ENCODE results near the gene INSYN1.
"Not testable (repeated sequence)": the region's sequence is repeated elsewhere in the genome, so short reads cannot be mapped to it uniquely, and the experiment has no call there.

Gene INSYN1, protein sequence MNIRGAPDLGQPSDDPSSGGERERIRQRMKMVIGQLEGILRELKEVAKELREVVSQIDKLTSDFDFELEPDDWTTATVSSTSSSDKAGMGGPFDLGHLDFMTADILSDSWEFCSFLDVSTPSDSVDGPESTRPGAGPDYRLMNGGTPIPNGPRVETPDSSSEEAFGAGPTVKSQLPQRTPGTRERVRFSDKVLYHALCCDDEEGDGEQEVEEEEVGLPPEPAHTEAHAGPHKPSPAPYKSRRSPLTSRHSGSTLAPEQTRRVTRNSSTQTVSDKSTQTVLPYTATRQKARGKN

DNA sequence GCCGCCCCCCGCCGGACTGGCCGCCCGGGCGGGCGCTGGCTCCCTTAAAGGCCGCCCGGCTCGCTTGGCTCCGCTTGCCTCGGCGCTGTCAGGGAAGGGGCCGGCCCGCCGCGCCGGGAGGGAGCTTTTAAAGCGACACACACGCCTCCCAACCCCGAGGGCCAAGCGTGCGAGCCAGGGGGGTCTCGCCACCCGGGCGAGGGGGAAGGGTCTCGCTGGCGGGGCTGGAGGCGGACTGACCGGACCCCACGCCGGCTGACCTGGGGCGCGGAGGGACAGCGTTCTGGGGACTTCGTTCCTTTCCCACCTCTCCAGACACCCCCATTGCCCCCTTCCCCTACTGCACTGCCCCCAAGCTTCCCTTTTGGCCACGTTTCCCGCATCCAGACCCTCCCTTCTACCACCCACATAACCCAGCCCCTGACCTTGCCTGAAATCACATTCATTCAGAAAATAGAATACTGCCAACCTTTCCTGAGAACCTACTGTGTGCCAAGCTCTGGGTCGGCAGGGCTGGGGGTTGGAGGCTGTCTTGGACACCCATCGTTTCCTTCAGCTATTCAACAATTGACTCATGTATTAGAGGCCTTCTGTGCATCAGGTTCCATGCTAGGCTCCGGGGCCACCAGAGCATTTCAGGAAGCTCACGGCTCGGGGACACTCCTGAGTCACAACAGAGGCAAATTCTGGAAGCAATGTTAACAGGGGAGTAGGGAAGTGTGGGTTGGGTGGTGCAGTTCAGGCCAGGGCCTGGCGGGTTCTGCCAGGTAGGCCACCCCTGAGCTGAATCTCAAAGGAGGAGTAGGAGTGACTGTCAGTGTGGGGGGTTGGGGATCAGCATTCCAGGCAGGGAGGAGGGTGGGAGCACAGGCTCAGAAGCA, at the start of gene INSYN1:
Gene INSYN1 (minus strand): TSS at position 102 of the 881 bp plus-strand sequence. CDS start 2,221 bp downstream, outside the sequence.
- no peak for DNase-seq (ENCODE audit: low read depth)

DNA sequence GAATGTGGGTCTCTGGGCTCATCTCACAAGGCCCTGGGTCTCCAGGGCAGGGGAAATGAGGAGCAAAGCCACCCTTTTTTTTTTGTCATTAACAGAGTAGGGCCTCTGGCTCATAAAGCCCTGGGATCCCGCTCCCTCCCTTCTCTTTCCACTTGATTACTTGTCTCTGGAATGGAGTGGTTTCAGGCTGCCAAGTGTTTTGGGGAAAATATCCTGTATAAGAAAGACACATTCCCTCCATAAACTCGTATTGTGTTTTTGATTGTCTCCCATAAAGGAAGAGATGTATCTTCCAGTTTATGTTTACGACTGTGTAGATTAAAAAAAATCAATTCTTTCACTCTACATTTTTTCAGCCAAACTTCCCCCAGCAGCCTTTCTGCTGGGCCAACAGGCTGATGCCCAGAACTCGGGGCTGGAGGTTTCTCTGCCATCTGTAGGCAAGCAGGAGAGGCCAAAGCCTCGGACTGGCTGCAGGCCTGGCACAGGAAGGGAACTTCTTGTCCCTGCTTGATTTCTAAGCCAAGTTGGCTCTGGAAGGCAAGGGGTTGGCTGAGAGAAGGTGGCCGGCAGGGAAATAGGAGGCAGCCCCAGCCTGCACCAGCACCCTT, 49.4 kb upstream of the INSYN1 start:
- DNase-seq (ENCODE audit: low read depth) = no peak

DNA sequence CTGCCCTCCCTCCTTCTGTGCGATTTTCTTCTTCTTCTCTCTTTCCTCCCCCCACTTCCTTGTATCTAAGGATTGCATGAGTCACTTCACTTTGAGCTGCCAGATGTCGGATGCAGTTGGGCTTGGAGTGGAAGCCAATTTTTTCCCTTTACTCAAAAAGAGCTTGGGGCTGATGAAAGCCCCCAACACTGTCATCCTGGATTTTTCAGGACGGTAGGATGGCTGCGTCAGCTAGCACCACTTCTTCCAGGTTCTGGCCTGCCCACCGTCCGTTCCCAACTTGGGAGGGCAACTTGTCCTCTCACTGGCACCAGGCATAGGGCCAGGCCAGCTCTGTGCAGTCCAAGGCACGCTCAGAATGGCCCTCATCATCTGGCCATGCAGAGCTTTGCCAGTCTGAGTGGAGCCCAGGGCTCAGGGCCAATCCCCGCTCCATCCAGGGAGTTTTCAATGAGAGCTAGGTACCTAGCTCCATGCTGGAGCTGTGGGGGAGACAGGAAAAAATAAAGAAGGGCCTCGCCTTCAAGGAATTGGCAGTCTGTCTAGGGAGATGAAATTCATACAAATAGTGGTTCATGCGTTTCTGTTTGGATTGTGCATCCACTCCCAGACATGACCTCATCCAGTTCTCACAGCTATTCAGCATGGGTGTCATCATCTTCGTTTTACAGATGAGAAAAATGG, 47.7 kb upstream of the INSYN1 start:
- DNase-seq (ENCODE audit: low read depth) = peak; percentile 52

GRCh38 chr15:73799466-73799865, 46.3 kb upstream of the INSYN1 start:
- DNase-seq (ENCODE audit: low read depth) = no peak

GRCh38 chr15:73797366-73798158, 44.4 kb upstream of the INSYN1 start:
- DNase-seq (ENCODE audit: low read depth) = no peak

- no peak for DNase-seq (ENCODE audit: low read depth)
Measured at GRCh38 chr15:73796331-73796831, 43.2 kb upstream of the INSYN1 start.

- DNase-seq (ENCODE audit: low read depth) = no peak
Measured at GRCh38 chr15:73794443-73795133, 41.4 kb upstream of the INSYN1 start.

- DNase-seq (ENCODE audit: low read depth) = not testable (repeated sequence)
Measured at GRCh38 chr15:73792899-73793541, 39.9 kb upstream of the INSYN1 start.

GRCh38 chr15:73792415-73792814, 39.3 kb upstream of the INSYN1 start:
- no peak for DNase-seq (ENCODE audit: low read depth)

GRCh38 chr15:73789521-73790240, 36.5 kb upstream of the INSYN1 start:
- no peak for DNase-seq (ENCODE audit: low read depth)

DNA sequence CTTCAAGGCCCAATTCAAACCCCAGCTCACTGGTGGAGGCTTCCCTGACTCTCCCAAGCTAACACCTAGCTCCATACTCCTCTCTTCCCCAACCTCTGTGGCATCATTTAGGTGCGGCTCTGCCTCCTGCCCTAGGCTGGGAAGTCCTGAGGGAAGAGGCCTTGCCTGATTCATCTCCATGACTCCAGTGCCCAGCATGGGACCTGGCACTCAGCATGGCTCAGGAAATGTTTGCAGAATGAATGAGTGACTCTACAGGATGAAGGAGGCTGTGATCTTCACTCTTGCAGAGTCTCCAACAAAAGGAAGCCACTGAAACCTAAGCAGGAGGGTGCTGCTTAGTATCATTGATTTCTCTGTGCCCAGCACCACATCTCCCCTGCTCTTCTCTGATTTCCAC, 34.5 kb upstream of the INSYN1 start:
- DNase-seq (ENCODE audit: low read depth) = no peak

- no peak for DNase-seq (ENCODE audit: low read depth)
Measured at GRCh38 chr15:73786538-73786937, 33.4 kb upstream of the INSYN1 start.

- DNase-seq (ENCODE audit: low read depth) = not testable (repeated sequence)
Measured at GRCh38 chr15:73785256-73786014, 32.3 kb upstream of the INSYN1 start.

GRCh38 chr15:73784291-73784690, 31.1 kb upstream of the INSYN1 start:
- DNase-seq (ENCODE audit: low read depth) = no peak

DNA sequence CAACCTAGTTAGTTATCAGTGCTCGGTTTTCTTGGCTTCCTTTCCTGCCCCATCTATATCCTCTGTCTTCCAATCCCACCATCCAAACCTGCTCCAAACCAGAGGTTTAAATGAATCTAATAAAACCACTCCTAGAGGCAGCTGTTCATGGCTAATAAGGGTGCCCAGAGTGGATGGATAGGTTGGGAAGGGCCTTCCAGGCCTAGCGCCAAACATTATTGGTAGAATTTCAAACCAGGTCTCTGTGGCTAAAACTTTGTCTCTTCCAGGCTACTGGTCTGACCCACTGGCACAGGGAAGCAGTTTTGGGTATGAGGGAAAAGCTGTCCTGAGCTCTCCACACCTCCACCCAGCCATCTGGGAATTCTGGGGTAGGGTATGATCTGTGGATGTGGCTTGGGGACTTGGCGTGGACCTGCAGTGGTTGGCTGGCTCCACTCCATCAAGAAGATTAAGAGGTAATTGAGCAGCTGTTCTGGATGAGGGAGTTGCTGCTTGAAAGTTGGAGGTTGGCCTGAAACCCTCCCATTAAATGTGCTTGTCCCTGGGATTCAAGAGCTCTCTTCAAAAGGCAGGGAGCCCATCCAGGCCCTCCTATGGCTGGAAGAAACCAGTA, 29.3 kb upstream of the INSYN1 start:
- no peak for DNase-seq (ENCODE audit: low read depth)

DNA sequence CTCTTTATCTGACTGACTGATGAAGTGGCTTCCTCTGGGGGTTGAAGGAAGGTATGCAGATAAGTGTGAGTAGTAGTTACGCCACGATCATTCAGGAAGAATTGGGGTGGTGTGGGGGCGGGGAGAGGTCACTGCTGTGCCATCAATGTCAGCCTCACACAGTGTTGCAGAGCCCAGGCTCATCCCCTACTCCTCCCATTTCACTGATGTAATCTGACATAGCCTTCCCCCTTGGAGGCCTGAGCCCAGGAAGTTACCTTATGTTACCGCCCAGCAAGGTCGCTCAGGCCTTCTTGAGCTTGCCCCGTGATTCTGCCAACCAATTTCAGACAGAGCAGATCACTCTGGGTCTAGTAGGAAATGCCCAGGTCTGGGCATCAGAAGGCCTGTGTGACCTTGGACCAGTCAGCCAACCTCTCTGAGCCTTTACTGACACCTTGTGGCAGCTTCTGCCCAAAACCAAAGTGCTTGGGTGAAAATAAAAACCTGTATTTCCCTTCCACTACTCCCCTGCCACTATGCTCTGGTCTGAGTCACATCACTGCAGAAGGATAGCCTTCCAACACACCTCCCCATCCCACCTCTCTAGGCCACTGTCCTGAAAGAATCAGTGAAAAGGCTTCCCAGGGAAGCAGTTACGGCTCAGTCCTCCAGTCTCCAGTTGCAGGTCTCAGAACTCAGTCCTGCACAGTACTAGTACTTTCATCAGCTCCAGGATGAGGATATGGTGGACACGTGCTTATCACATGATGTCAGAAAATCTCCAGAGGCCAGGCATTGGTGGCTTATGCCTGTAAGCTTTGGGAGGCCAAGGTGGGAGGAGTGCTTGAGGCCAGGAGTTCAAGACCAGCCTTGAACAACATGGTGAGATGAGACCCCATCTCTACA, 28.1 kb upstream of the INSYN1 start:
- DNase-seq (ENCODE audit: low read depth) = no peak

DNA sequence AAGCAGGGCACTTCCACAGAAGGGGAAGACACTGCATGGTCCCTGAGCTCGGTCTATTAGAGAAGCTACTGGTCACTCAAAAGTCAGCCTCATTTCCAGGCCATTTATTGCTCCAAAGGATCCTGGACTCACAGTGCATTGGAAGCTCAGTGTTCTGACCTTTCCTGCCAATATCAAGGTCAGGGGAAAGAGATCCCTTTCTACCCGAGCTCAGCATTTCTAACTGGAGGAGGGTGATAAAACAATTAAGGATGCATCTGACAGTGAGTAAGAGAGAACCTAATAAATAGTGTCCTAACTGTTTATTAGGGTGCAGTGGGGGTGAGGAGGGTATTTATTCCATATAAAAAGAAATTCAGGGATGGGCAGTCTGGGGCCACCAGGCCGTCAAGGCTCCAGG, 26.8 kb upstream of the INSYN1 start:
- DNase-seq (ENCODE audit: low read depth) = no peak

Data from HS-5 (cell line).